GM18520 (cell line): Measurements from ENCODE around the gene MTOR.
"Not testable (repeated sequence)": the region's sequence is repeated elsewhere in the genome, so short reads cannot be mapped to it uniquely, and the experiment has no call there.

Experiments
- ATAC-seq: cut with Tn5 transposase; IDR thresholded peaks from one replicate; pipeline ENCODE4 v1.9.1; 2021; ENCODE audit not compliant: unreplicated experiment

MTOR gene

DNA sequence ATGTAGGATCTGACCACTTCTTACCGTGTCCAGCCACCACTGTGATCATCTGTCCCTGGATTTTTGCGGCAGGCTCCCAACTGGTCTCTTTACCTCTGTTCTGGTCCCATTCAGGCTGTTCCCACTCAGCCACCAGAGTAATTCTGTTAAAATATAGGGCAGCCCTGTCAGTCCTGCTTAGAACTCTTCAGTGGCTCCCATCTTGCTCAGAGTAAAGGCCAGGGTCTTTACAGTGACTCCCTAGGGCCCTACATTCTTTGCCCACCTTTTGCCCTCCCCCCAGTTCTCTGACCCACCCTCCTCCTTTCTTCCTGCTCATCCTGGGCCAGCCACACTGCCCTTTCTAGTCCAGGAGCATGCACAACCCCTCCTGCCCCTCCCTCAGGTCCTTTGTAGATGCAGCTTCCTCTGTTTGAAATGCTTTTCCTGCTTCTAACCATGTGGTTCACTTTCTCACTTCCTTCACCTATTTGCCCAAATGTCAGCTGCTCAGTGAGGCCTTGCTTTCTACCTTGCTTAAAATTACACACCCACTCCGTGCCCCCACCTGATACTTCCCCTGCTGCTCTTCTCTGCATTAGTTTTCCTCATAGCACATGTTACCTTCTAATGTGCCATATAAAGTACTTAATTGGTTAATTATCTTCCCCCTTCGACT, 18.5 kb upstream of the MTOR start:
- no peak for ATAC-seq

DNA sequence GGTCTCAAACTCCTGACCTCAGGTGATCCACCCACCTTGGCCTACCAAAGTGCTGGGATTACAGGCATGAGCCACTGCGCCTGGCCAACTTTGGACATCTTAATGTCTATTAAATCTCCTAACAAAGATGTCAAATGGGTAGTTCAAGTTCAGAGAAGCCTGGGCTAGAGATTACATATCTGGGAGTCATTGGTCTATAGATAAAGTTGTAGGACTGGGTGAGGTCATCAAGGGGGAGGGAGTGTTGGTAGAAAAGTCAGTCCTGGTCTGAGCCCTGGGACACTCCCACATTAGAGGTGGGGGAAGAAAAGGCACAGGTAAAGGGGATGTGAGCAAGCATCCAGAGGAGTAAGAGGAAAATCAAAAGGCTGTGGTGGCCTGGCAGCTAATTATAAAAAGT, 17.3 kb upstream of the MTOR start:
- ATAC-seq: no peak

DNA sequence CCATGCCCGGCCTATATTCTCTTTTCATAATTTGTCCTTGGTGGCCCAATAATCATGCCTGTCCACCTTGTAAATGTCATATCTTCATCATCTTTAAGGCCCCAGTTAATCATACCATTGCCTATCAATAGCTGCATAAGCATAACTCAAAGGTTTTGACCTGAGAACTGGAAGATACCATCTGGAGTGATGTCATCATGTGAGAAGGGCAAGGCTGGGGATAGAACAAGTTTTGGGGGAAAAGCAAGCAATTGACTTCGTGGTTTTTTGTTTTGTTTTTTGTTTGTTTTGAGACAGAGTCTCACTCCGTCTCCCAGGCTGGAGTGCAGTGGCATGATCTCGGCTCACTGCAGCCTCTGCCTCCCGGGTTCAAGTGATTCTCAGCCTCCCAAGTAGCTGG, 16.8 kb upstream of the MTOR start:
- ATAC-seq: no peak

DNA sequence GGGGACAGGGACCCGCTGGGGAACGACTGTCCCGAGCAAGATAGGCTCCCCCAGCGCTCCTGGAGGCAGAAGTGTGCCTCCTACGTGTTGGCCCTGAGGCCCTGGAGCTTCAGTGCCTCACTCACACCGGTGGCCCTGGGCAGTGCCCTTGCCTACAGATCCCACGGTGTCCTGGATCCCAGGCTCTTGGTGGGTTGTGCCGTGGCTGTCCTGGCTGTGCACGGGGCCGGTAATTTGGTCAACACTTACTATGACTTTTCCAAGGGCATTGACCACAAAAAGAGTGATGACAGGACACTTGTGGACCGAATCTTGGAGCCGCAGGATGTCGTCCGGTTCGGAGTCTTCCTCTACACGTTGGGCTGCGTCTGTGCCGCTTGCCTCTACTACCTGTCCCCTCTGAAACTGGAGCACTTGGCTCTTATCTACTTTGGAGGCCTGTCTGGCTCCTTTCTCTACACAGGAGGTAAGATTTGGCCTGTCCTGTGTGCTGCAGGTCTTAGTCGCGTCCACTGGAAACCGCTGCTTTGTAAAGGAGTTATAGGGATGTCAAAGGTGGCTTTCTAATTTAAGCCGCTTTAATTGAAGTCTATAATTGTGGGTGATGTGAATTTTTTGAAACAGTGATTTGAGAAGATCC, 11.4 kb upstream of the MTOR start:
- ATAC-seq: no peak

DNA sequence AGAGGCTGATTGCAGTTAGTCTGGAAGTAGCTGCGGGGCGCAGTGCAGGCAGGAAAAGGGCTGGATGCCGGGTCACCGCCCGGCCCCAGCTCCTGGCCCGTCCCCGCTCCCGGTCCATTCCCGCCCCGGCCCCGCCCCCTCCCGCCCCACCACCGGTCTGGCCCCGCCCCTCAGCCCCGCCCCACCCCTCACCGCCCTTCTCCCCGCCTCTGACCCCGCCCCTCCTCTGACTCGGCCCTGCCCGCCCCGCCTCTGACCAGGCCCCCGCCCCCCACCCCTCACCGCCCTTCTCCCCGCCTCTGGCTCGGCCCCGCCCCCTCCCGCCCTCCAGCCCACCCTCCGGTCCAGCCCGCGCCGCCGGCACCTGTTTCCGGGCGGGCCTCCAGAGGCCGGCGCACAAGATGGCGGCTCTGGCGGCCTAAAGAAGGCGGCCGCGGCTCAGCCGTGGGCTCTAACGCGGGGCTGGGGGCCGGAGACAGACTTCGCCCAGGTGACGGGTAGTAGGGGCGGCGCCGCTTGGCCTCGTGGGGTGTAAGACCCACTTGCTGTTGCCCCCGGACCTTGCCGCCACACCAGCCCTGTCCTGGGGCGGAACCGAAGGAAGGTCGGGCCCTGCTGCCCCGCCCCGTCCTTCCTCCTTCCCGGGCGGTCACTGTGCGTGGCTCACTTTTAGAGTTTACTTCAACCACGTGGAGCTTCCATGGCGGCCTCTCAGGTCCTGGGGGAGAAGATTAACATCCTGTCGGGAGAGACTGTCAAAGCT, 10.7 kb upstream of the MTOR start, which contains the start of gene UBIAD1:
UBIAD1 (plus strand) TSS at position 367 of the 763 bp plus-strand sequence; CDS start at position 701, 334 bp downstream.
- ATAC-seq: peak; percentile 55

DNA sequence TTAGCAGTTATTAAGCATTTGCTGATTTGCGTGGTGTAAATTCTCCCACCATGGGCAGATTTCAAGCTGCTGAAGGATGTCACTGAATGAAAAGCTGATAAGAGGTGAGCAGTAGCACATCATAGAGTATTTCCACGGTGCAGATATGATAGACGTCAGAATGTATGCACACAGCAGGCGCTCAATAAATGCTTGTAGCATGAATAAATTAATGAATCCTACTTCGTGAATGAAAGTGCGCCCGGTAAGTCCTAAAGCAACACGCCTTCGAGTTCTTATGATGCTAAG, 10.1 kb upstream of the MTOR start:
- ATAC-seq: no peak

DNA sequence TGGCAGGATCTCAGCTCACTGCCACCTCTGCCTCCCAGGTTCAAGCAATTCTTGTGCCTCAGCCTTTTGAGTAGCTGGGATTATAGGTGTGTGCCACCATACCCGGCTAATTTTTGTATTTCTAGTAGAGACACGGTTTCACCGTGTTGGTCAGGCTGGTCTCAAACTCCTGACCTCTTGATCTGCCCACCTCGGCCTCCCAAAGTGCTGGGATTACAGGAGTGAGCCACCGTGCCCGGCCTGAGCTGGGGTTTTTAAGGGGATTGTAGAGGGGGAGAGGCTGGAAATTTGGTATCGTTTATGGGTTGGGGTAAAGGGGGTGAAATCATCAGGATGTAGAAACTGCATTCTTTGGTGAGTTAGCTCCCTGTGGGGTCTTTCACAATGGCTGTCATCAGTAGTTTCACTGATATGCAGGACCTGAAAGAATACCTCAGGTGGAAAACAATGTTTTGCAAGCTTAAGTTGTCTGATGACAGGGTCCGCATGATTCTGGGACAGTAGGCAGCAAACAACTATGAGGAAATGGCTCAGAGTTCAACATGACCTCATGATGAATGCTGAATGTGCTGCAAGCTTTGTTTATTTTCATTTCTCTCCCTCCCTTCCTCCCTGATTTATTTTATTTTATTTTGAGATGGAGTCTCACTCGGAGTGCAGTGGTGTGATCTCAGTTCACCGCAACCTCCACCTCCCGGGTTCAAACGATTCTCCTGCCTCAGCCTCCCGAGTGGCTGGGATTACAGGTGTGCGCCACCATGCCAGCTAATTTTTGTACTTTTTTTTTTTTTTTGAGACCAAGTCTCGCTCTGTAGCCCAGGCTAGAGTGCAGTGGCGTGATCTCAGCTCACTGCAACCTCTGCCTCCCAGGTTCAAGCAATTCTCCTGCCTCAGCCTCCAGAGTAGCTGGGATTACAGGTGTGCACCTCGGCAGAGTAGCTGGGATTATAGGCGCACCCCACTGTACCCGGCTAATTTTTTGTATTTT, 5.3 kb upstream of the MTOR start:
- not testable (repeated sequence) for ATAC-seq

DNA sequence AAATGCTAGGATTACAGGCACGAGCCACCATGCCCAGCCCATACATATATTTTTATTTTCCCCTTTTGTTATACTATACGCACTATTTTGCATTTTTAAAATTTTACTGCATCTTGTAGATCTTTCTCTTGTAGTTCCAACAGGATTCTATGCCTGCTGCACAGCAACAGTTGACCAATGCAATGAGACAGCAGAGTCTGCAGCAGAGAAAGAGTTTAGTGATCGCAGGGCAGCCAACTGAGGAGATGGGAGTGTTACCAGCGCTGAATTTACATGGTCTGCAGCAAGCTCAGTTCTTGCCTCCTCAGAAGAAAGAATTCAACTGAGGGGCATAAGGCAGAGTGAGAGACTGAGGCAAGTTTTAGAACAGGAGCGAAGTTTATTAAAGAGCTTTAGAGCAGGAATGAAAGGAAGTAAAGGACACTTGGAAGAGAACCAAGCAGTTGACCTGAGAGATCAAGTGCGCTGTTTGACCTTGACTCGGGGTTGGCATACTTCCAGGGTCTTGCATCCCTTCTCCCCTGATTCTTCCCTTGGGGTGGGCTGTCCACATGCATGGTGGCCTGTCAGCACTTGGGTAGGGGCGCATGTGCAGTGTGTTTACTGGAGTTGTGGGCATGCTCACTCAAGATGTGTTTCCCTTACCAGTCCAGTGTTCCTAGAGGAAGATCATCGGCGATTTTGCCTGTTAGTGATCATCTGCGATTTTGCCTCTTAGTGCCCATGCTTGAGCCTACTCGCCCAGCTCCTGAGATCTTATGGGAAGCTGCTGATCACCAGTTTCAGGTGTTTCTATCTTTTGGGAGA, 4.1 kb upstream of the MTOR start:
- no peak for ATAC-seq

DNA sequence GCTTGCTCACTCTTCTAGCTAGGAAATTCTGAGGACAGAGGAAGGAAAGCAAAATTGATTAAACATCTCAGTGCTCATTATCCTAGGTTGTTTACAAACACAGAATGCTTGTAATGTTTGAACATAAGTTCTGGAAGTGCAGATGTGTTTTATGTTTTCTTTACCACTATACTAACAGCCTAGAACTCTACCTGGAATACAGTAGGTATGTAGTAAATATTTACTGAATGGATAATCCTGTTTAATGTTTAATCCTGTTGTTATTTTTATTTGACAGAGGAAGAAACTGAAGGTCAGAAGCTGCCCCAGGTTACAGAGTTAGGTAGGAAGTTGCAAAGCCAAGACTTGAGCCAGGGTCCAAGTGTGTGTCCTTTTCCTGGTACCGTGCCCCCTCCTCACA, 6.1 kb downstream of the MTOR start:
- no peak for ATAC-seq

DNA sequence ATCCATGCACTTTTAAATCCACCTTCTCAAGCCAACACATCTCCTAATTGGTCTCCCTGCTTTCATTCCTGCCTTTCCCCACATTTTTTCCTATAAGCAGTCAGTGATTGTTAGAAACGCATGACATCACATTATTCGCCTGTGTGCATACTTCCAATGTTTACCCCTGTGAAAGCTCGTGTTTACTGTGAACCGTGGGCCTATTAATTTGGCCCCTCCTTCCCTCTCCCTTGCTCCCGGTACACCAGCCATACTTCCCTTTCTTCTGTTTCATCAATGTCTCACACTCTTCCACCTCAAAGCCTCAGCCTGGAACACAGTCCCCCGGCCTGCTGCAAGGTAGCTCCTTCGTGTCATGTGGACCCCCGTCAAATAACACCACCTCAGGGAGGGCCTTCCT, 9.1 kb downstream of the MTOR start:
- ATAC-seq: no peak

DNA sequence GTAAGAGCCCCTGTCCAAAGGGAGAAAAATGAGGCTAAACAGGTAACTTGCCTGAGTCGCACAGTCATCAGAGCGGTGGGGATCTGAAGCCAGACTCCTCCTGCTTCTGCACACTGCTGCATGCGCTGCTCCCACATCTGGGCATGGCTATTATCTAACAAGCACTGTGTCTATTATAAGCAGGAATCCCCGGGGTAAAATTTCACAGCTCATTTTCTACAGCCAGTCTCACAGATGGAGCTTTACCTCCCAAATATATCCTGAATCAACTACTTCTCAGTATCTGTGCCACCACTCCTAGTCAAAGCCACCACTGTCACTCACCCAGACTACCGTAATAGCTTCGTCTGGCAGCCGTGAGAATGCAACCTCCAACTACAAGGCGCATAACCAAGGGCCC, 9.8 kb downstream of the MTOR start:
- no peak for ATAC-seq

DNA sequence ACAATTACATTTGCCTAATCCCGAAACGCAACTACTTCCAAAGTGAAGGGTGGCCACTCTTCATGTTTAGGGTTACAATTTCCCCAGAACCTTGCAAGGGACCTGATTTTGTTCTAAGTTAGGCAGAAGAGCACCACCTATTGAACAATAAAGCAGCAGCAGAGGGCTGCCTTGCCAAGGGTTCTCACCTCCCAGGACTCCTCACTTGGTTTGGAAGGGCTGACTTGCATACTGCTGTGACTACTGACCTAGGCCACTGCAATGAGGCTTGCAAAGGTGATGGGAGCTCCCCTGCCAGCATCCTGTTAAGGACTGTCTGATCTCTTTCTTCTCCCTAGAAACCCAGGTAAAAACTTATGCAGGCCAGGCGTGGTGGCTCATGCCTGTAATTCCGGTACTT, 14.2 kb downstream of the MTOR start:
- ATAC-seq: no peak

DNA sequence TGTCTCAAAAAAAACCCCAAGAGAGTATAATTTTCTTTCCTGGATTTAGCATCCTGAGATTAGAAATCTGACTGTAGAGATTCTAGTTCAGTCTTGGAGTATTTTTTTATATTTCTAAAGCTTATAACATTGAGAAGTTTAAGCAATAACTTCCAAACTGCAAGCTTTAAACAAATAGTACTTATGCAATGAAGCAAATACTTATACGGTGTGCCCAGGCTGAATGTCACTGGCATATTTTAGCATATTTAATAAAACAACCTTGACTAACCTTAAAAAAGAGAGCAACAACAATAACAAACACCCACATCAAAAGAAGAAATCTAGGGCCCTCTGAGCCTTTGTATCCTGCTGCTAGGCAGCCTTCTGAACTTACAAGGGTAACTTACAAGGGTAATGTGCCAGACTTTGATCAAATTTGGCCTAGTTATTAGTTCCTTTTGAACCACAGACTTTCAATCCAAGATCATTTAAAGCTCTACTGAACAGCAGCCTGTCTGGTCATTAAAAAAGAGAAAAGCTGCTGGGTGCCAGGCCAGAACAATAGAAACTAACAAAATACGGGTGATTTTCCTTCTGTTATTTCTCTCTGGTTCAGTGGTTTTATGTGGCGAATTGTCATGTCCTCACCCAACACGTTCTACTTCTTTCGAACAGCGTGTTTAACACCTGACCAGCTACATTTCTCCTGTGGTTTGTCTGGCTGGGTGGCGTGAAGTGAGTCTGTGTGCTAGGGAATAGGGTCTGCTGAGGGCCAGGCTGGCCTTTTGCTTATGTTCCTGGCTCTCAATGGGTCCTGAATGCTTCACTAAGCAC, 16.2 kb downstream of the MTOR start:
- no peak for ATAC-seq

DNA sequence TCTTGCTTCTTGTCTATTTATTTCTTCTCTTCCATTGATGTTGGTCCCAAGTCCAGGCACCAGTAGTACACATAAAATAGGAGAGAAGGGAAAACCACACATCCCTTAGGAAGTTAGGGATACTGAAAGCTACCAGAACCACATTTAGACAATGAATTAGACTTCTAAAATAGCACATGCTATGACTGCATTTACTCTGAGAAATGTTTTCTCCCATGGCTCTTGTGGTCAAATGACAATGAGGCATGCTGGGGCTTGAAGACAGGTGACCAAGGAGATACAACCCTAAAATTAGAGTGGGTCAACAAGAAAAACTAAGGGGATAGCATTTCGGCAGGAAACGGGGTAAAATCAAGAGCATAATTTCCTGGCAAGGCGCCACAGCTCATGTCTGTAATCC, 17.1 kb downstream of the MTOR start:
- ATAC-seq: no peak

DNA sequence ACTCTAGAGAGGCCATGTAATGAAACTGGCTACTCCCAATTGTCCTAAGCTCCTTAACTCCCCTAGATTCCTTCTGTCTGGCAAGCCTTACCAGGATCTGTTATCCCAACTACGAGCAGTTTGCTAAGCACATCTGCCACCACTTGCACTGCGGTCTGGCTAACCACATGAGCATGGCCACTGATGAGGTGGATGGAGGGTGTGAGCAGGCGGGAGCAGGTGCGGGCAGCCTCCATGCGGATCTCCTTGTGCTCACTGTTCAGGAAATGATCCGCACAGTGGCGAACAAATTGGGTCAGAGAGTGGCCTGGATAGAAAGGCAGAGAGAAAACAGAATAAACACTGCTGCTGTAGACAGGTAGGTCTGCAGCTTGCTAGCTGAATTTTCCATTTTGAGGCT, 24.0 kb downstream of the MTOR start:
- ATAC-seq: no peak

DNA sequence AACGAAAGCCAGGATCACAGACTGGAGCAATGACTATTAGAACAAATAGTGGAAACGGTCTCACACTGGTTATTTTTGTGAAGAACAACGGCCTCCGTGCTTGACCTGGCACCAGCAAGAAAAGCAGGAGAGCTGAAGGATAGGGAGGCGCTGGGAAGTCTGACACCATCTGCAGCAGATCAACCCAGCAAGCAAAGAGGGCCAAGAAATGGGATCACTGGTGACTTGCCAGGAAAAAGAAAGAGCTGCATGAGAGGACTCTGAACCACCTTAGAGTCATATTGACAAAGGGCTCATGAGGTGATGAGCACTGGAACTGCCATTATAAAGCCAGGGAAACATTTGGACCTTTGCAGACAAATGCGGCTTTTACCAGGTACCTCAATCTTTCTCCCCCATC, 25.0 kb downstream of the MTOR start:
- ATAC-seq: no peak

DNA sequence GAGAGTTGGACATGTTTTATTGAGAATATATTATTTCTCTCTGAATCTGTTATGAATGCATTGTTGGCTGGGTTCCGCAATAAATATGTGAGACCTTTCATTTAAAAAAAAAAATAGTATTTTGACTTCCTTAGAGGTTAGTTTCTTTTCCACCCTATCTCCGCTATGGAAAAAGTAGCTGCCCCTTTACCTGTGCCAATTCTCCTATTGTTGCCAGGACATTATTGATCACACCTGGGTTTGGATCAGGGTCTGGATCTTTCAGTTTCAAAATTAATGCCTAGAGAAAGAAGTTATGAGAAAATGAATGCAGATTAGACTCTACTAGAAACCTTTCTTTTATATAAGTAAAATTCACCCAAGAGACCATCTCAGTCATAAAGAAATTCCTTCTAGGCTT, 29.1 kb downstream of the MTOR start:
- ATAC-seq: no peak

DNA sequence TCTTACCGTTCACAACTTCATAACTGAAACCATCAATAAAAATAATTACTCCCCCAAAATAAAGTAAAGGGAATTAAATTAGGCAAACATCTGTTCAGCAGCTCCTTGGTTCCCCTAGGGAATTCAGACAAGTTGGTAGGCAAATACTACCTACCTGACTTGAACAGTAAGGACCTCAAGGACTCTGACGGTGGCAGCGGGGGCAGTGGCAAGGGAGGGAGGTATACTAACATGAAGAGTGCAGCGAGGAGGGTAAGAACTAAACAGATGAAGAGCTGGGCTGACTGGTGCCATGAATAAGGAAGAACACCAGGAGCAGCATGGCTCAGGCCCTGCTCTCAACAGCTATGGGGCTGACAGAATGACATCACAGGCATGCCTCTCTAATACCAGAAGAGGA, 33.1 kb downstream of the MTOR start:
- ATAC-seq: no peak
